Measurements from ENCODE around the gene DCAKD.
A peak's percentile ranks its signal among the peaks of the same experiment; 100 is the strongest.

DCAKD gene

DNA sequence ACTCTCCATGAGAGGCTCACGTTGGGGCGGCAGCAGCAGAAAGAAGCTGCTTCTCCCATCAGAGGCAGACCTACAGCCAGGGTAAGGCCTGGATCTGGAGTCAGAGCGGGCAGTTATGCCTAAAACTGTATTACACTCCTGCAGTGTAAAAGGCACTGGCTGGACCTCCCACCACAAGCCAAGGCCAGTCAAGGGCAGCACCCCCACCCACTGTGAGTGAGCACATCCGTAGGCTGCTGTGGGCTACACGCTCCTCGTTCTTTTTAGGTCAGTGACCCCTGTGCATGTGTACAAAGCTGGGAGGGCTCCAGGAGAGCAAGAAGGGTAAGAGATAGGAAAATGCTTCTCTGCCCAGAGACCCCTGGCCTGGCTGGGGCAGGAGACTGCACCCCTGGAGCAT is 20.7 kb downstream of the DCAKD start:
- no peak for DNase-seq

- no peak for DNase-seq
Measured at GRCh38 chr17:45029758-45030423, 21.5 kb downstream of the DCAKD start.

- no peak for DNase-seq
Measured at GRCh38 chr17:45029096-45029495, 22.3 kb downstream of the DCAKD start.

DNA sequence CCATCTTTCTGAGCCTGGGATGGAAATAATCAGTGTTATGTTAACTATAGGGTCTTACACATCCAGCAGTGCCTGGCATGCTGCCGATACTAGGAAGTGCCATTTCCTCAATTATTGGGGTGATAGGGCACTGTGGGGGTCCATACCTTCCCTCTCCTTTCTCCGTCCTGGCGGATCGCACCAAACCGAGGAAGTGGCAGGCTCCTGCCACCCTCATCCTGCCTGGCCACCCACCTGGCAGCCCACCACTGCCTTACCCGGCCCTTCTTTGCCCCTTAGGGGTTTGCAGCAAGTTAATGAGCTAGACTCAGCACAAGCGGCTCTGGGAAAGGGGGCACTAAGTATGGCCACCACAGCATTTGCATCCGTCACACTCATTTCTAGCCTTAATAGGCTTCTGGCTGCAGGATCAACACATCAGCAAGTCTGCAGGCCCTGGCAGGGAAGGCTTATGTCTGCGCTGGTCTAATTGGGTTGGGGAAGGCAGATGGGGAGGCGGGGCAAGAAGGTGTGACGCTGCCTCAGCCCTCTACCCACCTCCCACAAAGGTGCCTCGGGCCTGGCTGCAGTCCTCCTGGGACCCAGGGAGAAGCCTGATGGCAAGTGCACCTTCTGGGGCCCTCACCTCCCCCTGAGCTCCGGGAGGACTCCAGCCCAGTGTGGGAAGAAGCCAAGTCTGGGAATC is 28.6 kb downstream of the DCAKD start:
- no peak for DNase-seq

DNA sequence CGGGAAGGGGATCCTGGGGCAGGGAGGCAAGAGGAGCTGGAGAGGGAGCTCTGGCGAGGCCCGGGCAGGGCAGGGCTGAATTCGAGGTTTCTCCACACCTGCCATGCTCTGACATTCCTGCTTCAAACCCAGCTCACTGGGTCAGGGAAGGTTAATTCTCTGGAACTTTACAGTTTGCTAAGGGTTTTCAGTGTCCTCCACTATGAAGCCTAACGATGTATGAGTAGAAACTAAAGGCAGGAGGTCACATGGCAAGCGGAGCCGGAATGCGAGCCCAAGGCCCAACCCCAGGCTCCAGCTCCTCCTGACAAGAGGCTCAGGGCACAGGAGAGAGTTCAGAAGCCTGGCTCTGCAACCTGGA is 29.2 kb downstream of the DCAKD start:
- no peak for DNase-seq

GRCh38 chr17:45021607-45022287 is 29.7 kb downstream of the DCAKD start:
- DNase-seq: peak; percentile 88

DNA sequence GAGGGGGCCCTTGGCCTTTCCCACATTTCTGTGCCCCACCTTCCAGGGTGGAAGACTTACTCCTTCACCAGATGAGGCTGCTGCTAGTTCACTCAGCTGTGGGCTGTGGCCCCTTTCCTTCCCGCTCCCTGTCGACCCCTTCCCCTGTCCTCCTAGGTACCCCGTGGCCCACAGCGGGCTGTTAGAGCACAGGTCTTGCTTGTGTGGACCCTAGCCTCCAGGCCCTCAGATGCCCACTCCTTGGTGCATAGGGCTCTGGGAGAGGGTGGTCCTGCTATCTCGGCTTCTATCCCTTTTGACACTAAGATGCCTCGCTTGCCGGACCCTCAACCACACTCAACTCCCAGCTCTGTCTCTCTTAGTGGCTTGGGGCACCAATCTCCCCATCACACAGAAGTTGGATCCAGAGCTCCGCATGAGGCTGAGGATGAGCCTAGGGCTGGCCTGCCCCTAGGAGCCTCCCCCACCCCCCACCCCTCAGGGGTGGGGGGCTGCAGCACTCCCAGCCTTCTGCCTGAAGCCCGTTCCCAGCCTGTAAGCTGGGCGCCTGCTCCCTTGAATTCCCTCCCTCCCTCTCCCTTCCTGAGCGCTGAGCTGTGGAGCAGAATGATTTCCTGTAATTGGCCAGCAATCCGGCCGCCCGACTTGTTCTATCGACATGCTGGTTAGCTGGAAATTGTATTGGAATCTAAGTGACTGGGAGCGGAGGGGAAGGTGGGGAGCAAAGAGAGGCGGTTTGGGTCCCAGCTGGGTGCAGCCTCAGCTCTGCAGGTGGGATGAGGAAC is 30.9 kb downstream of the DCAKD start:
- peak; percentile 74 for DNase-seq

- DNase-seq: peak; percentile 75
Measured at GRCh38 chr17:45018848-45019711, 32.4 kb downstream of the DCAKD start.

GRCh38 chr17:45018514-45018847 is 33.0 kb downstream of the DCAKD start:
- no peak for DNase-seq

GRCh38 chr17:45016823-45017222 is 34.6 kb downstream of the DCAKD start:
- no peak for DNase-seq

DNA sequence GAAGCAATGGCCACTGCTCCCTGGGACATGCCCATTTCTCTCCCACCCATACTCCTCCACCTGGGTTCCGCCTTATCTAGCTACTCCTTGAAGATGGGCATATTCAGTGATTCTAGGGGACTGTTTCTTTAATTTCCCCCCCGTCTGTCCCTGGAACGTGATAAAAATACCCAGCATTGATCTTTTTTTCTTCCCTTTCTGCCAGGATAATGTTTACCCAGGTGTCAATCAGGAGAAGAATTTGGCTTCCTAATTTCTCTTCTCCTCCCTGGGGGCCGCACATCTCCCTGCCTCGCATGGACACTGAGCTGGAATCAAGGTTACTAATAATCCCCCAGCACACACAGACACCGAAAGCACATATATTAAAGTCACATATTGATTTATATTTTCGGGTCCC is 35.2 kb downstream of the DCAKD start:
- no peak for DNase-seq

DNA sequence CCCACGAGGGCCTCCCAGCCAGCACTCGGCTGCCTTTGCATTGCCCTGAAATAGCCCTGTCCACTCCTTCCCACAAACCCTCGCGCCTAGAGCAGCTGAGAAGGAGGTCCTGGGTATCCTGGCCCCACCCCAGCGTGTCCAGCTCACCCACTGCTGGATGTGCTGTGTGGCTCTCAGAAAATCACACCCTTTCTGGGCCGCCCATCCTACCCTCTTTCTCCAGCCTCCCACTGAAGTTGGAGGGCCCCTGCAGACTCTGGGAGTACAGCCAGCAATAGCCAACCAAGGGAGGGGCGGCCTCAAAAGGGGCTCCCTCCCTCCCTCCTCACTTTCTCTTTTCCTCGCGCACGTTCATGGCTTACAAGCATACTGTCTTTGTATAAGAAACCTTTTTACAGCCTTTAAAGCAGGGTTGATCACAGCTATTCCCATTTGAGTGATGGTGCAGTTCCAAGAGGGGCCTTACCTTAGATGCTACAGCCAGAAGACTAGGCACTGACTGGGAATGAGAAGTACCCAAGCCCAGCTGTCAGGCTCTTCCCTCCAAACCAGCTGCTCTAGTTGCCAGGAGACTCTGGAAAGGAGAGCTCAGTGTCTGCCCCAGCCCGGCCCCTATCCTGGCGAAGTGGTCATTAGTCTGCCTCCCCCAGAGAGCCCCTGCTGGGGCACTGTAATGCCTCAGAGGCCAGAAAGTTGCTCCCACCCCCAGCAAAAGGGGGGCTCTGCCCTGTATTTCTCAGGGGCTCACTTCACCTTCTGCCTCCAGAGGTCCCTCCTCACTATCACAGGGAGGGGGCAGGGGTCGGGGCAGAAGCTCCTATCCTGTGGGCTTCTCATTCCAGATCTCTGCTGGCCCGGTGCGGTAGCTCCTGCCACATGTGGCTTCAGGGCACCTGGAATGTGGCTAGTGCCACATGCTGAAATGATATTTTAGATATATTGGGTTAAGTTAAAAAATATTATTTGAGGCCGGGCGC is 38.1 kb downstream of the DCAKD start:
- peak; percentile 67 for DNase-seq

GRCh38 chr17:45011767-45012166 is 39.7 kb downstream of the DCAKD start:
- no peak for DNase-seq

DNA sequence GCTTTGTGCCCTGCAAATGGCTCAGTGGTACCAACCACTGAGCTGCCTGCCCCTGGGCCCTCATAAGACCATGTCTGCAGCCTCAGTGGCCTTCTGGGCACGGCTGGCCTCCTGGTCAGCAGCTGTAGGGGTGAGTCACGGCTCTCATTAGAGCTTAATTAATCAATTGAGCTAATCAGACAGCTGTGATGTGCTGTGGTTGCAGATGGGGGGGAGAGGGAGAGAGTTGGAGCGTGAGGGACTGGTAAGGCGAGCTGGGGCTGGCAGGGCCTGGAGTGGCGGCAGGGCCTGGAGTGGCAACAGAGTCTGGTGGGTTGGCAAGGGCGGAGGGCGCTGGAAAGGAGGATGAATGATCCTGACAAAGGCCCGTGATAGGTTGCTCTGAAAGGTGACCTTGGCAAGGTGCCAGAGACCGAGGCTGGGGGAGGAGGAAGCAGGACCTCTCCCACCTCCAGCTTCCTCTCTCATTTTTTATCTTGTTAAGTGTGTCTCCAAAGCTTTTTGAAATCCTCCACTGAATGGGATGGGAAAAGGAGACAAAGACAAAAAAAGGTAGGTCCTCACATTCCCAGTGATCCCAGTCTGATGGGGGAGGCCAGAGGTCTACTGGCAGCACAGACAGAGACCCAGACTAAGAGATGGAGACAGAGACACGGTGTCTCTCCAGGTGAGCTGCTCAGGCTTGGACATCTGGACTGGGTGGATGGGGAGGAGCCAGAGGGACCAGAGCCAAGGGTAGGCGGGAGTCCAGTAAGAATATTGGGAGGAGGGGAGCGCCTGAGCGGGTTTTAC is 41.6 kb downstream of the DCAKD start:
- DNase-seq: no peak

- DNase-seq: no peak
Measured at GRCh38 chr17:45008216-45008615, 43.2 kb downstream of the DCAKD start.

DNA sequence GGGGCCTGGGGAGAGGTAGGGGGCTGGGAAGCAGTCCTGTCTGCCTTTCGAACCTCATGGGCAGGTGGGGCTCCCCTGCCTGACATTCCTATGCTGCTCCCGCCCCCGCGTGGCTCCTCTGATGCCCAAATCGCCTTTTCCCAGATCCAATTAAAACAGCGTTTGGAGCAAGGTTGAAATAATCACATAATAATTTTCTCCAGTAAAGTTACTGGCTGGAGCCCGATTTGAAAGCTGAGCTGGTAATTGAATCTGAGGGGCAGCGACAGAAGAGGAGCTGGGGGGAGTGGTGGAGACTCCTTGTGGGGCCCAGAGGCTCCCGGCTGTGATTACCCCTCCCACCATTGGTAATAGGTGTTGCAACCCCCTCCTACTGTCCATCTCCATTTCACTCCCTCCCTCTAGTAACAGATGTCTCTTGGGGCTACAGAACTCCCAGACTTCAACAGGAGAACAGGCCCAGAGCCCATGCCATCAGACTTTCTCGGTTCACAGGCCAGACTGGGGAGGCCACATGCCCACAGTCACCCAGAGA is 44.4 kb downstream of the DCAKD start:
- no peak for DNase-seq

DNA sequence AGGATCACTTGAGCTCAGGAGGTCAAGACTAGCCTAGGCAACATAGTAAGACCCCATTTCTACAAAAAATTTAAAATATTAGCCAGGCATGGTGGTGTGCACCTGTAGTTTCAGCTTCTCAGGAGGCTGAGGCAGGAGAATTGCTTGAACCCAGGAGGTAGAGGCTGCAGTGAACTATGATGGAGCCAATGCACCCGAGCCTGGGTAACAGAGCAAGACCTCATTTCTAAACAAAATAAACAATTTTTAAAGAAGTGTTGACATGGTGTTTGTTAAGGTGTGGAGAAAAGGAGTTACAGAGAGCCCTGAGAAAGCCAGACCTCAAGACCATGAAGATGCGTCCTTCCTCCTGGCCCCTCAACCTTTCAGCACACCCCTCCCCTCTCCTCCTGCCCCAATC is 45.7 kb downstream of the DCAKD start:
- no peak for DNase-seq

DNA sequence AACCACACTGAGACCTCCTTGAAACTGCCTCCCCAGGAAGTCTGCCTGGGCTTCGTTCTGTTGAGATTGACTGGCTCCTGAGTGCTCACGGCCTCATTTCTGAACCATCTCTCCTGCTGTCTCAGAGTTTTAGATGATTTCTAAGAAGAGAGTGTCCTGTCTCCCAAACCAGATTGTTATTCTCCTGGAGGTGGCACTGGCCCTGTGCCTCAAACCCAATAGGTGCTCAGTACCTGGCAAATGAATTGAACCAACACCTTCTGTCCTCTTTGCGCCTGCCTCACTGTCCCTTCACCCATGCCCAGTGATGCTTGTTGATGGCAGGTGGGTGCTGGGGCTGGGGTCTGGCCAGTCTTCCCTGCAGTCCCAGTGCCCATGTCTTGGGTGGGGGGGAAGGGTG is 47.0 kb downstream of the DCAKD start:
- DNase-seq: no peak

DNA sequence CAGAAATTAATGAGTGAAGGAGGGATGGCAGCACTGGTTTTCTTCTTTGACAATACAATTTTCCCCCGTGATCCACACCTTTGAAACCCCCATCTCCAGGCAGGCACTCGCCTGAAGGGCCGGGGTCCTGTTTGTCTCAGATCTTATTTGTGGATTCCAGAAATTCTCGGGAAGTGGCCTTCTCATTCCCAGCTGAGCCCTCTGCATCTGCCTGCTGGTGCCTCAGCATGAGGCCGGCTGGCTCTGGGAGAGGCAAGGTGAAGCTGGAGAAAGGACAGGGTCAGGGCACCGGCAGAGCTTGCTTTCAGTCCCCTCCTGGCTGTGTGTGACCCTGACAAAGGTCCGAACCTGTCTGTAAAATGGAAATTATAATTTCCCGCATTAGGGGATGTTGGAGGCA is 47.6 kb downstream of the DCAKD start:
- DNase-seq: no peak

DNA sequence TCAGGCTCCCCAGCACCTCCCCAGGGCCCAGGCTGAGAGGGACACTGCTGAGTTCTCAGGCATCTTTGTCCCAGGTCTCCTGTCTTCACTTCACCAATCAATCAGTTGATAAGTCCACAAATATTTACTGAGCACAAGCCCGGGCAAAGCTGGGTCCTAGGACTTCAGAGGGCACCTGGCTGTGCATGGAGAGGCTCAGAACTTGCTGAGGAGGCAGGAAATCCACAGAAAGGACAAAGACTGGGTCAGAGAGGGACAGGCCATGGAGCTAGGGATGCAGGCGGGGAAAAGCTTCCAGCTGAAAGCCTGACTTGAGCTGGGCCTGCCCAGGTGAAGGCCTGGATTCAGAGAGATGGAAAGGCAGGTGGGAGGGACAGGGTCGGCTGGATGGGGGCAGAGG is 50.1 kb downstream of the DCAKD start:
- DNase-seq: no peak
